ENCODE measurements around the gene CLDN7. TPM values are rescaled to one million over a fixed set of nuclear protein-coding genes. Genes with fewer than 3 reads are reported as not detected.
A peak's percentile ranks its signal among the peaks of the same experiment; 100 is the strongest.
"Not testable (repeated sequence)": the region's sequence is repeated elsewhere in the genome, so short reads cannot be mapped to it uniquely, and the experiment has no call there.

Gene CLDN7
- total RNA-seq, 2 experiments from 2014 or later, result 1.1 to 1.2 TPM

DNA sequence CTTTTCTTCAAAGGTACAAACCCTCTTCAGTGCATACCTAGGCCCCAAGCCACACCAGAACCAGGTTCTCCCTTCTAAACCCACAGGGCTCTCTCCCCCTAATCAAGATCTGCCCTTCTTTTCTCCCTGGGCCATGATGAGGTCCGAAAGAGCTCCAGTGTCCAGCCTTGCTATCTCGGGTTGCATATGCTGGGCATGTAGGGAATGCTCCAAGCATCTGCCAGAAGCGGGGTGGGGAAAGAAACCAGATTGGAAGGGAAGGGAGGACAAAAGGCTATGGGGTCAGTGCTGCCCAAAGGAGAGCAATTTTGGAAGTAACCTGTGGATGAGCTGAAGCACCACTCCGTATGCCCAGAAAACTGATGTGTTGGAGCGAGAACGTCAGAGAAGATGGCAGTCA, 13.1 kb downstream of the CLDN7 start:
- ATAC-seq (ENCODE audit: poor library complexity), result no peak
- Histone ChIP-seq H3K4me3 (ENCODE audit: low read length) (no peak overlapping the region), H3K9me3 (ENCODE audit: control insufficient read depth in 1 of 2, insufficient read depth in 1 of 2, low read length in 2 of 2) (no peaks in the 10 kb centered on the region), H3K27ac (ENCODE audit: low read depth in 1 of 2, low read length in 2 of 2) (no peak overlapping the region), H3K4me1 (ENCODE audit: insufficient read depth, low read length) (peaks cover 36% of the 10 kb centered on the region), H3K27me3 (ENCODE audit: control insufficient read depth in 1 of 2, insufficient read depth in 2 of 2, low read length in 2 of 2) (no peaks in the 10 kb centered on the region), H3K36me3 (ENCODE audit: insufficient read depth, low read length) (peaks cover 27% of the 10 kb centered on the region)
- peaks cover 49% of the 10 kb centered on the region for H3K36me3 Mint-ChIP-seq (ENCODE audit: low read depth)
- H3K4me1 Mint-ChIP-seq (ENCODE audit: low read depth), result peaks cover 45% of the 10 kb centered on the region
- ChIA-PET POLR2A (interaction anchor here (1.2 to 3.4 kb wide), 3 partner anchors 9 to 379 kb away, joined by 3 to 54 read pairs (median 4); partner anchors contain the start of genes DVL2, GABARAP, PHF23 and SAT2), CTCF (interaction anchor here (1.2 to 1.6 kb wide), 2 partner anchors 29 to 47 kb away, joined by 3 to 4 read pairs; no protein-coding TSS in a partner anchor)
- no peaks in the 10 kb centered on the region for H3K9me3 Mint-ChIP-seq
- peak overlapping the region; percentile 94 for H3K4me3 Mint-ChIP-seq
- H3K27me3 Mint-ChIP-seq, result no peaks in the 10 kb centered on the region
- TF ChIP-seq, protein P1, sequence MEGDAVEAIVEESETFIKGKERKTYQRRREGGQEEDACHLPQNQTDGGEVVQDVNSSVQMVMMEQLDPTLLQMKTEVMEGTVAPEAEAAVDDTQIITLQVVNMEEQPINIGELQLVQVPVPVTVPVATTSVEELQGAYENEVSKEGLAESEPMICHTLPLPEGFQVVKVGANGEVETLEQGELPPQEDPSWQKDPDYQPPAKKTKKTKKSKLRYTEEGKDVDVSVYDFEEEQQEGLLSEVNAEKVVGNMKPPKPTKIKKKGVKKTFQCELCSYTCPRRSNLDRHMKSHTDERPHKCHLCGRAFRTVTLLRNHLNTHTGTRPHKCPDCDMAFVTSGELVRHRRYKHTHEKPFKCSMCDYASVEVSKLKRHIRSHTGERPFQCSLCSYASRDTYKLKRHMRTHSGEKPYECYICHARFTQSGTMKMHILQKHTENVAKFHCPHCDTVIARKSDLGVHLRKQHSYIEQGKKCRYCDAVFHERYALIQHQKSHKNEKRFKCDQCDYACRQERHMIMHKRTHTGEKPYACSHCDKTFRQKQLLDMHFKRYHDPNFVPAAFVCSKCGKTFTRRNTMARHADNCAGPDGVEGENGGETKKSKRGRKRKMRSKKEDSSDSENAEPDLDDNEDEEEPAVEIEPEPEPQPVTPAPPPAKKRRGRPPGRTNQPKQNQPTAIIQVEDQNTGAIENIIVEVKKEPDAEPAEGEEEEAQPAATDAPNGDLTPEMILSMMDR (IDR thresholded peaks at IDR 0.05), result no peak
- intact Hi-C loops (cut with DNase I, micrococcal nuclease), result no loop called here
- peak overlapping the region; percentile 100 for H3K27ac Mint-ChIP-seq
- DNase-seq, result peak in 1 of 14 experiments; percentile 9

DNA sequence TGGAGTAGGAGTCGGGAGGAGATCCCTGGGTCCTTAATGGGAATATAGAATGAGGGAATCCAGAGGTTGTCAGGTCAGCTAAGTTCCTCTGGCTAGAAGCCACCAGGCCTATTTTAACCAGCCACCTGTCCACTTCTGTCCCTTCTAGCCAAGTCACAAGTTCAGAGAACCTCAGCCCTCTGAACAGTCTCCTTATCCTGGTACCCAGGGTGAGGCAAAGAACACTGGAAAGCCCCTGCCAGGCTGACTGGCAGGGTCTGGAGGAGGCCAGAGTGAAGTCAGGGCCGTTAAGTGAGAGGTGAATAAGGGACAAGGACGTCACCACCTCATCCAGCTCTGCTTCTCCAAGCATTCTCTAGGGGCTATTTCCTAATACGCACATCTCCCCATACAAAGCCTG, 13.5 kb downstream of the CLDN7 start:
- intact Hi-C loops (cut with DNase I, micrococcal nuclease), result no loop called here
- H3K4me3 ChIP-seq (ENCODE audit: low read length), result no peak overlapping the region
- Mint-ChIP-seq H3K9me3 (no peaks in the 10 kb centered on the region), H3K4me1 (ENCODE audit: low read depth) (peaks cover 45% of the 10 kb centered on the region), H3K27me3 (no peaks in the 10 kb centered on the region), H3K4me3 (peak overlapping the region; percentile 94), H3K36me3 (ENCODE audit: low read depth) (peaks cover 45% of the 10 kb centered on the region), H3K27ac (peak overlapping the region; percentile 100)
- TF ChIP-seq, protein P1 (IDR thresholded peaks at IDR 0.05), result no peak
- ChIA-PET CTCF (interaction anchor here (0.7 to 1.6 kb wide), 3 partner anchors 21 to 47 kb away, joined by 3 to 4 read pairs (median 4); no protein-coding TSS in a partner anchor), POLR2A (interaction anchor here (0.5 to 3.4 kb wide), 3 partner anchors 8 to 379 kb away, joined by 3 to 54 read pairs (median 4); partner anchors contain the start of genes GABARAP, PHF23 and SAT2)
- no peak overlapping the region for H3K27ac ChIP-seq (ENCODE audit: low read depth in 1 of 2, low read length in 2 of 2)
- H3K9me3 ChIP-seq (ENCODE audit: control insufficient read depth in 1 of 2, insufficient read depth in 1 of 2, low read length in 2 of 2), result no peaks in the 10 kb centered on the region
- peaks cover 31% of the 10 kb centered on the region for H3K36me3 ChIP-seq (ENCODE audit: insufficient read depth, low read length)
- DNase-seq (peak in 1 of 14 experiments; percentile 11), ATAC-seq (ENCODE audit: poor library complexity) (no peak)
- no peaks in the 10 kb centered on the region for H3K27me3 ChIP-seq (ENCODE audit: control insufficient read depth in 1 of 2, insufficient read depth in 2 of 2, low read length in 2 of 2)
- peaks cover 36% of the 10 kb centered on the region for H3K4me1 ChIP-seq (ENCODE audit: insufficient read depth, low read length)

DNA sequence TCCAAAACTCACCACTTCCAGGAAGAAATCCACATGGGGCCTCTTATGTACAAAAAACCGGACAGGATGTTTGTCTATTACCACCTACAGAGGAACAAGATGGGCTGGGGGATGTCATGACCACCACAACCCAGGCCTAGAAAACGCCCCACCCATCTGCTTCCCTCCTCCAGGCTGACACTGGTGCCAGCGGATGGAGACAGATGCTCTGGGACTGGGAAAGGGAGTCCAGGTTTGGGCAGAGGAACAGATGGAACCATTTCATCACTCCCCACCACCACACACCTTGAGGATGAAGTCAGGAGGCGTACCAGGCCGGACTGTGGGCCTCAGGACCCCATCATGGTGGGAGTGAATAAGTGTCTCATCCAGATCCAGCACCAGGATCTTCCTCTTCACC, 15.5 kb downstream of the CLDN7 start:
- Mint-ChIP-seq H3K9me3 (no peaks in the 10 kb centered on the region), H3K27me3 (peaks cover 4% of the 10 kb centered on the region), H3K4me1 (ENCODE audit: low read depth) (peaks cover 42% of the 10 kb centered on the region), H3K27ac (peak overlapping the region; percentile 54), H3K4me3 (peak overlapping the region; percentile 36), H3K36me3 (ENCODE audit: low read depth) (peaks cover 41% of the 10 kb centered on the region)
- no peaks in the 10 kb centered on the region for H3K27me3 ChIP-seq (ENCODE audit: control insufficient read depth in 1 of 2, insufficient read depth in 2 of 2, low read length in 2 of 2)
- CTCF ChIA-PET, result no interaction called here
- POLR2A ChIA-PET, result no interaction called here
- no peaks in the 10 kb centered on the region for H3K9me3 ChIP-seq (ENCODE audit: control insufficient read depth in 1 of 2, insufficient read depth in 1 of 2, low read length in 2 of 2)
- H3K4me3 ChIP-seq (ENCODE audit: low read length), result no peak overlapping the region
- H3K36me3 ChIP-seq (ENCODE audit: insufficient read depth, low read length), result peaks cover 32% of the 10 kb centered on the region
- TF ChIP-seq, protein P1 (IDR thresholded peaks at IDR 0.05), result no peak
- intact Hi-C loops (cut with DNase I, micrococcal nuclease), result no loop called here
- H3K27ac ChIP-seq (ENCODE audit: low read depth in 1 of 2, low read length in 2 of 2), result no peak overlapping the region
- ATAC-seq (ENCODE audit: poor library complexity) (no peak), DNase-seq (no peak)
- peaks cover 34% of the 10 kb centered on the region for H3K4me1 ChIP-seq (ENCODE audit: insufficient read depth, low read length)

DNA sequence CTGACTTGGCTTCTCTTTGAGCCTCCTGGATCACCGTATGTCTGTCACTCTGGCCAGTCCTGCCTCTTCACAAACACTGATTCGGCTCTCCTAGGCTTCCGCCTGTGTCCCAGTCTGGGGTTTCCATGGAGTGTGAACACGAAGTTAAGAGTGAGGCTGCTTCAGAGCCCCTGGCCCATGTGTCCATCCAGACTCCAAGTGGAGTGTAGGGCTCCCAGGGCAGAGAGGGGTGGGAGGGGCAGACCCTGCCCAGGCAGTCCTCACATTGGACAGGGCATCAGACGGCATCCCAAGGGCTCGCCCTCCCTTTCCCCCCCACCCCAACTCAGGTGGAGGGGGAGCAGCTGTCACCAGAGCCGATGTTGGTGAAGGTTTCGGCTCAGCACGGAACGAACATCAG, 18.4 kb downstream of the CLDN7 start:
- H3K9me3 Mint-ChIP-seq; intact Hi-C loops (cut with DNase I, micrococcal nuclease); ATAC-seq (ENCODE audit: poor library complexity); H3K4me3 ChIP-seq (ENCODE audit: low read length); H3K9me3 ChIP-seq (ENCODE audit: control insufficient read depth in 1 of 2, insufficient read depth in 1 of 2, low read length in 2 of 2); H3K27me3 ChIP-seq (ENCODE audit: control insufficient read depth in 1 of 2, insufficient read depth in 2 of 2, low read length in 2 of 2); H3K27me3 Mint-ChIP-seq: not testable (repeated sequence)
- peak in 1 of 14 experiments; percentile 34 for DNase-seq
- CTCF ChIA-PET, result interaction anchor here (3.8 kb wide), 1 partner anchor 24 kb away, joined by 20 read pairs; the partner anchor contains the start of genes ACADVL and DLG4
- H3K36me3 ChIP-seq (ENCODE audit: insufficient read depth, low read length), result peaks cover 43% of the 10 kb centered on the region
- peak overlapping the region; percentile 93 for H3K27ac Mint-ChIP-seq
- peak overlapping the region in 1 of 2 donors; percentile 85 for H3K27ac ChIP-seq (ENCODE audit: low read depth in 1 of 2, low read length in 2 of 2)
- peaks cover 34% of the 10 kb centered on the region for H3K4me1 ChIP-seq (ENCODE audit: insufficient read depth, low read length)
- POLR2A ChIA-PET, result interaction anchor here (1.9 to 17.0 kb wide), 4 partner anchors 7 to 443 kb away, joined by 14 to 234 read pairs (median 37); partner anchors contain the start of genes ACADVL, CTDNEP1, DLG4 and DVL2
- peaks cover 68% of the 10 kb centered on the region for H3K36me3 Mint-ChIP-seq (ENCODE audit: low read depth)
- H3K4me1 Mint-ChIP-seq (ENCODE audit: low read depth), result peaks cover 45% of the 10 kb centered on the region
- H3K4me3 Mint-ChIP-seq, result peak overlapping the region; percentile 35
